DMS79 (cell line): ENCODE data around the gene ZFYVE21.
"Not testable (repeated sequence)": the region's sequence is repeated elsewhere in the genome, so short reads cannot be mapped to it uniquely, and the experiment has no call there.

Experiments used
- DNase-seq: peaks from one replicate; lab custom pipeline; 2025; lab: John Stamatoyannopoulos, UW

Gene ZFYVE21

DNA sequence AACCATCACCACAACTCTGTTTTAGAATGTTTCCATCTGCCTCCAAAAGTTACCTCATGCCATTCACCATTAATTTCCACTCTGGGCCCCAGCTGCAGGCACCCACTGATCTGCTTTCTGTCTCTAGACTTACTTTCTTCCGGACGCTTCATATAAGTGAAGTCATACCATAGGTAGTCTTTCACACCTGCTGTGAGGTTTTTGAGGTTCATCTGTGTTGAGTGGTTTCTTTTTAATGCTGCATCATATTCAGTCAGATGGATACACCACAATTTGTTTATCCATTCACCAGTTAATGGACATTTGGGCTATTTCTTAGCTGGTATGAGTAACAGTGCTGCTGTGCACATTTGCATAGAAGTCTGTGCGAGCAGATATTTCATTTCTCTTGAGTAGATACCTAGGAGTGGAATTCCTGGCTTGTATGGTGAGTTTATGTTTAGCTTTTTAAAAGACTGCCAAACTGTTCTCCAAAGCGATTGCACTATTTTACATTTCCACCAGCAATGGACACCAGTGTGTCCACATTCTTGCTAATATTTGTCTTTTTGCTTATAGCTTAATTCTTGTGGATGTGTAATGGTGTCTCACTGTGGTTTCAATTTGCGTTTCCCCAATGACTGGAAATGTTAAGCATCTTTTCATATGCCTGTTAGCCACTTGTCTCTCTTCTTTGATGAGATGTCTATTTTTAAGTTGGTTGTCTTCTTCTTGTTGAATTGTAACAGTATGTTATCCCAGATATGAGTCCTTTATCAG, 48.3 kb downstream of the ZFYVE21 start:
- no peak for DNase-seq

DNA sequence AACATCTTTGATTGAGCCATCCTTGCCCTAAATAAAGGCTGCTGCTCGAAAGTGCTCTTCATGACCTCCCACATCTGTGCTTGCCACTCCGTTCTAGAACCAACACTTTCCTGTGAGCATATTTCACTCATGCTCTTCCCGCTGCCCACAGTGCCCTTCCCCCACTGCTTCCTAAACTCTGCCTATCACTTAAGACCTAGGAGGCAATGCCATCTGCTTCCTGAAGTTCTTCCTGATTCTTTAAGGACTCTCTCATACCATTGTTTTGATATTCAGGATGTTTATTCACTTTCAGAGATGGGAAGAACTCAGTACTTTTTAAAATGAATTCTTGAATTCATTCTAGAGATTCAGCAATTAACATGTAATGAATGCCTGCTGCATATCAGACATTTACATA, 49.9 kb downstream of the ZFYVE21 start:
- no peak for DNase-seq

DNA sequence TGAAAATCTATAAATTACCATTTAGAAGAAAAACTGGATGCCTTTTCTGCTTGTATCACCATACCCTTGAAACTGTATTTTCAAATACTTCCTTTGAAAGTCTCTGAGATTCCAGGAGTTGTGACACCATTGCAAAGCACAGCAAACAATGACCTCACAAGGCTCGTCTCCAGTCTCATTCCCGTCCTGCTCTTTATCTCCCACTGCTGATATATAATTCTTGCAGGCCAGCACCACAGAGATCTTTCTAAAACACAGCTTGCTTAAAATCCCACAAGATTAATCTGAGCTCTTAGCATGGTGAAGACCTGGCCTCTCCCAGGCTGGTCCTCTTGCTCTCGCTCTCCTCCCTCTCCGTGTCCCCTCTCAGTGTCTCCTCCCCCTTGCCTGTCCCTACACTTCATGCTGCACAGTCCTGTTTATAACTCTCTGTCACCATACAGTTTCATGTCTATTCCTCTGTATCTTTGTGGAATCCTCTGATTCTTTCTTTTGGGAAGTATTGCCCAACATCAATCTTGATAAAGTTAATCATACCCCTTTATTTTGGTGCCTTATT, 51.8 kb downstream of the ZFYVE21 start:
- DNase-seq, result no peak

- no peak for DNase-seq
Measured at GRCh38 chr14:103770500-103770899, 54.9 kb downstream of the ZFYVE21 start.

GRCh38 chr14:103770902-103771301, 55.3 kb downstream of the ZFYVE21 start:
- no peak for DNase-seq

DNA sequence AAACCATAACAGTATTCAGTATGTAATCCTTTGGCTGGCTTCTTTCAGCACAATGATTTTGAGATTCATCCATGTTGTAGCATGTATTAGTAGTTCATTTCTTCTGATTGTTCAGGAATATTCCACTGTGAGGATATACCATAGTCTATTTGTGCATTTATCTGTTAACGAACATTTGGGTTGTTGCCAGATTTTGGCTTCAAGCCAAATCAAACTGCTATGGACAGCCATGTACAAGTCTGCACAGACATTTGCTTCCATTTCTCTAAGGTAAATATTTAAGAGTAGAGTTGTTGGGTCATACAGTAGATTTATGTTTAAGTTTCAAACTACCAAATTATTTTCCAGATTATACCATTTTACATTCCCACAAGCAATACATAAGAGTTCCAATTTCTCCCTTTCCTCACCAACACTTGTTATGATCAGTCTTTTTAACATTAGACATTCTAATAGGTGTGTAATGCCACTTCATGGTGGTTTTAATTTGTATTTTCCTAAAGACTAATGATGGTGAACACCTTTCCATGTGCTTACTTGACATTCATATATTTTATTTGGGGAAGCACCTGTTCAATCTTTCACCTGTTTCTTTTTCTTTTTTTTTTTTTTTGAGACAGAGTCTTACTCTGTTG, 56.6 kb downstream of the ZFYVE21 start:
- DNase-seq, result no peak

DNA sequence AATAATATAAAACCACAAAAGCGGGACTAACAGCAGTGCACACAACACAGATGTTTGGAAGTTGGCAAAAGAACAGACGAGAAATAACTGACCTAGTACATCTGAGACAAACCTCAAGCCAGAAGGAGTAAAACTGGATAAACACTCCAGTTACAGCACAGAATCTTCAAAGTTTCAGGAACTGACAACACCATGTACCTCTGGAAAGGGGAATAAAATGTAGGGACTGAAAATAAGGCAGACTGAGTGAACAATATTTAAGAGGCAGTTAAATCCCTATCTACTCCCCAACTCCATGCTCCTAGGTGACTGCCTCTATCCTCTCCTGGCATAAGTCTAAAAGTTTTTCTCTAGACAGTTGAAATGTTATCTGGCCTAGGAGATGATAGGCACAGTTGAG, 57.9 kb downstream of the ZFYVE21 start:
- no peak for DNase-seq

DNA sequence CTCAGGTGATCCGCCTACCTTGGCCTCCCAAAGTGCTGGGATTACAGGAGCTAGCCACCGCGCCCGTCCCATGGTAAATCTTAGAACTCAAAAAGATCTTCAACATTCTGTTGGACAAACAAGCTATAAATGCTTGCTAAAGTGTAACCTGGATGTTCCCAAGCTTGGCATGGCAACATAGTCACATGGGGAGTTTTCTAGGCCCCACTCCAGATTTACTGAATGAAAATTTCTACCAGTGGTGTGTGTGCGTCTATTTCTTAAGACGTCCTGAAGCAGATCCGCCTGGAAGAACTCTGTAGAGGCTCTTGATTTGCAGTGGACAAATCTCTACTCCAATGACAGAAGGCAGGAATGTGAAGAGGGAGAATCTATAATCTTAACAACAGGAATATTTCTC, 59.9 kb downstream of the ZFYVE21 start:
- peak; percentile 10 for DNase-seq

GRCh38 chr14:103776319-103776718, 60.7 kb downstream of the ZFYVE21 start:
- not testable (repeated sequence) for DNase-seq

GRCh38 chr14:103782376-103782775, 66.8 kb downstream of the ZFYVE21 start:
- no peak for DNase-seq
